D721Med (cell line): ENCODE results near the gene HORMAD2.
"Not testable (repeated sequence)": the region's sequence is repeated elsewhere in the genome, so short reads cannot be mapped to it uniquely, and the experiment has no call there.

Experiments used
- DNase-seq: peaks from one replicate; pipeline ENCODE4 v3.0.0; 2011; ENCODE audit warnings: low spot score; ENCODE audit not compliant: insufficient read length
- FAIRE-seq: peaks from 2 replicates; lab custom pipeline; 2011; peaks lifted over from hg19 to GRCh38; lab: Jason Lieb, UNC
- TF ChIP-seq, protein P1 (sequence below): IDR thresholded peaks from 2 replicates; pipeline ENCODE4 v1.5.1; 2012; ENCODE audit warnings: mild to moderate bottlenecking, control low read depth; ENCODE audit not compliant: insufficient read depth; ENCODE audit errors: missing control alignments

HORMAD2 gene

DNA sequence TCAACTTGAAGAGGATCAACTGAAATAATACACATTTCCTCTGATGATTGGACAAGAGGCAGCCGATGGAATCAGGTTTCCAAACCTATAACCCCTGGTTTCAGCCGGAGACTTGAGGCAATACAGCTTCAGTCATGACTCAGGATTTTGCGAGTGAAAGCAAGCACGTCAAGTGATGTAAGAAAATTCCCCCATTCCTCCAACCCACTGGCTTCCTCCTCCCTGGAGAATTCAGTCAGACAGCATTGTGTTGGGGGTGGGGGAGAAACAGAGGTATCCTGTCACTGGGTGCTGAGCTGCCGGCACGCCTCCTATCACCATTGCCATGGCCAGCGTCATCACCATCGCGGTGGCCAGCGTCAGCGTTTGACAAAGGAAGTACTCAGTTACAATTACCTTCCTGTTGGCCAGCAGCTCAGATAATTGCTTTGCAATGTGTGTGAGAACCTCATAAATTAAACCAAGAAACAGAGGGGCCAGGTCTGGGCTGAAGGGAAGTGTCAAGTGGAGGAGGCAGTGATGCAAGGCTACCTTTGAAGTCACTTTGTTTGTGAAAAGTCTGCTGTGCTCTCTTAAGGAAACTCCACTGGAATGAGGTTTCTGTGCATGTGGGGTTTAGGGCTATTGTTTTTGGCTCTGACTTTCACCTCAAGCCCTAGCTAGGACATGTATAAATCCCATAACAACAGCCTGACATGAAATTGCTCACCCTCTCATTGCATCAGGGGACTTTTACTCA lies 116.0 kb downstream of the HORMAD2 start:
- TF ChIP-seq, protein P1, sequence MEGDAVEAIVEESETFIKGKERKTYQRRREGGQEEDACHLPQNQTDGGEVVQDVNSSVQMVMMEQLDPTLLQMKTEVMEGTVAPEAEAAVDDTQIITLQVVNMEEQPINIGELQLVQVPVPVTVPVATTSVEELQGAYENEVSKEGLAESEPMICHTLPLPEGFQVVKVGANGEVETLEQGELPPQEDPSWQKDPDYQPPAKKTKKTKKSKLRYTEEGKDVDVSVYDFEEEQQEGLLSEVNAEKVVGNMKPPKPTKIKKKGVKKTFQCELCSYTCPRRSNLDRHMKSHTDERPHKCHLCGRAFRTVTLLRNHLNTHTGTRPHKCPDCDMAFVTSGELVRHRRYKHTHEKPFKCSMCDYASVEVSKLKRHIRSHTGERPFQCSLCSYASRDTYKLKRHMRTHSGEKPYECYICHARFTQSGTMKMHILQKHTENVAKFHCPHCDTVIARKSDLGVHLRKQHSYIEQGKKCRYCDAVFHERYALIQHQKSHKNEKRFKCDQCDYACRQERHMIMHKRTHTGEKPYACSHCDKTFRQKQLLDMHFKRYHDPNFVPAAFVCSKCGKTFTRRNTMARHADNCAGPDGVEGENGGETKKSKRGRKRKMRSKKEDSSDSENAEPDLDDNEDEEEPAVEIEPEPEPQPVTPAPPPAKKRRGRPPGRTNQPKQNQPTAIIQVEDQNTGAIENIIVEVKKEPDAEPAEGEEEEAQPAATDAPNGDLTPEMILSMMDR: no peak
- no peak for FAIRE-seq
- DNase-seq: no peak

DNA sequence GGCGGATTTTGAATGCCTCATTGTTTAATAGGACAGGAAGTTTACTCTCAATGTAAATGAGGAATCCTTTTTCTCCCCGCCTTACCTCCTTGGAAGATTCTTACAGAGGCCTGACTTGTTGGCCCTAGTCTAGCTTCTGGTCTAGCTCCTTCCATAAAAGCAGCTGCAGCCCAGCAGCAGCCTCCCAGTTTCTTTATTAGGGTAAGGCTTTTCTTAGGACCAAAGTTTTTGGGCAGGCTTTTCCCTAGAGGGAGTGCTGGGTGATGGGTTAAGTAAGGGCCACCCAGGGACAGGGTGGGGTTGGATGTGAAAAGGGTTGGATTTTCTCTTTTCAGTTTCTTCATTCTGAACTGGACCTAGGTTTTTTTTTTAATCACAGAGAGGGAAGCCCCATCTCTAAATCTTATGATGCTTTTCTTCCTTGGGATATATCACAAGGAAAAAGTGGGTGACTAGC lies 116.6 kb downstream of the HORMAD2 start:
- no peak for DNase-seq
- FAIRE-seq: no peak
- TF ChIP-seq, protein P1: no peak

DNA sequence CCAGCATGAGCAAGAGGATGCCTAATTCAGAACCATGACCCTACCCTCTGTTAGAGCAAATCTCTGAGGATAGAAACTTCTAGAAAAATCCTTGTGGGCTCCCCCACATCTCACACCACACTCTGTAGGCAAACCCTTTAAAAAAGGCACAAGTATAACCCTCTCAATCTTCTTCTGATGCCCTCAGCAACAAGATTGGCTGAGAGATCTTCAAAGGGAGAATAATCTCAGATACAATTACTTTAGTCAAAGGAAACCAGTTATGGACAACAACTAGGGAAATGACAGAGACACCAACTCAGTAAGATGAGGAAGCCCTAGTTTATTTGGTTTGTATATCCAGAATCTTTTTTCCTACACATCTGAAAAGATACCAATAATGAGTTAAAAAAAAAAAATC lies 117.1 kb downstream of the HORMAD2 start:
- TF ChIP-seq, protein P1: no peak
- DNase-seq (no peak), FAIRE-seq (no peak)

DNA sequence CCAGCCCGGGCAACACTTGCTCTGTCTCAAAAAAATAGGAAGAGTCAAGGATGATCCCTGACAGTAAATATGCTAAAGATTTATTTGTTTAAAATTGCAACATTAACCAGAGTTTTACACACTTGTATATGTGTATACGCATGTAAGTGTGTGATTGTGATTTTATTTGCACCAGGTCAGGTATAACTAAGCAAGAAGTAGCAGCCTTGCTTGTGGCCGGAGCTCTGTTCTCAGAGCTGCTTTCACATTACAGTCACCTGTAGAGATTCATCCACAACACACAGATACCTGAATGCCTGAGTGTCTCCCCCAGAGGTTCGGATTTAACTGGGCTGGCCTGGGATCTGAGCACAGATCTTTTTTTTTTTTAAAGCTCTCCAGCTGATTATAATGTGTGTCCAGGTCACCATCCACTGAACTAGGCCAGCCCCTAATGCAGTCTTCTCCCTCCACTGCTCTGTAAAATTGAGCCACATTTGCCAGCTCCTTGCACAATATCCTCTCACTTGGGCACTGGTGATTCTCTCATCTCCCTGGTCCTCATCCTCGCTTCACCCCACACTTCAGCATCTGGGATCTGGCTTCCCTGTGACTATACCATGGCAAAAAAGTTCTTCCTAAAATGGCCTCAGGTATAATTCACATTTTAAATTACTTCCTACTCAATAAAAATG lies 118.0 kb downstream of the HORMAD2 start:
- DNase-seq (no peak), FAIRE-seq (no peak)
- TF ChIP-seq, protein P1: no peak

DNA sequence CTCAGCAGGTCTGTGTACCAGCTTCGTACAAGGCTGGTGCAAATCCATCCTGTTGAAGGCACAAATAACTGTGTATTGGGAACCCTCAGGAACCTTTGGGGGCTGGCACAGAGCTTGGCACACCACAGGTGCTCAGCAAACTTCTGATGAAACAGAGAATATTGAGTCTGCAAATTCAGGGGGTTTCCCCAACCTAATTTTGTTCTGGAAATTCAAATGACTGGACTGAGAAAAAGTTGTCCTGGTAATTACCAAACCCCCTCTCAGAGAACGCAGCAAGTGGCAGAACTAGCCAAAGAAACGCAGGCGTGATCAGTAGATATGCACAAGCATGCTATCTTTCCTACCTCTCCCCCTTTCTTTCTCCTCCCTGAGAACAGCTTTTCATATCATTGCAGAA lies 118.7 kb downstream of the HORMAD2 start:
- TF ChIP-seq, protein P1: no peak
- DNase-seq: no peak
- FAIRE-seq: no peak

DNA sequence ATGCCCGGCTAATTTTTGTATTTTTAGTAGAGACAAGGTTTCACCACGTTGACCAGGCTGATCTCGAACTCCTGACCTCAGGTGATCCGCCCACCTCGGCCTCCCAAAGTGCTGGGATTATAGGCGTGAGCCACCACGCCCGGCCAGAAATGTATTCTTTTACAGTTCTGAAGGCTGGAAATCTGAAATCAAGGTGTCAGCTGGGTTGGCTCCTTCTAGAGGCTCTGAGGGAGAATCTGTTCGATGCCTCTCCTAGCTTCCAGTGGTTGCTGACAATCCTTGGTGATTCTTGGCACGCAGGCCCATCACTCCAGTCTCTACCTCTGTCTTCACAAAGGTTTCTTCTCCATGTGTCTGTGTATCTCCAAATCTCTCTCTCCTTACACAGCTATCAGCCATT lies 120.6 kb downstream of the HORMAD2 start:
- DNase-seq, FAIRE-seq: not testable (repeated sequence)

DNA sequence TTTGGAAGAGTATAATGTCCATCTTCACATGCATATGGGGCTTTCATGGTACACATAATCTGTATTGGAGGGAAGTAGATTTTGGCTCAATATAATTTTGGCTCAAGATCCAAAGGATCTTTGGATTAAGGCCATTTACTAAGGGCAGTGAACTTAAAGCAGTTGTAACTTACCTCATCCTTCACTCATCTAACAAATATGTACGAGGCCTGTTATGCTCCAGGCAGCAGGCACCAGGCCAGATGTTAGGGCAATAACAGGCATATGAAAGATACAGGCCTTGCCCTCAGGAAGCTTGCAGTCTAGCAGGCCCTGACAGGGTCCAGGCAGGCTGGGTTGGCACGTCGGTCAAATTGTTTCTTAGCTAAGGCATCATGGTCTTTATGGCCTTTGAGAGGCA lies 121.7 kb downstream of the HORMAD2 start:
- TF ChIP-seq, protein P1: no peak
- DNase-seq (no peak), FAIRE-seq (no peak)
